ENCODE results near the gene ZDHHC7. TPM values are rescaled to one million over a fixed set of nuclear protein-coding genes. Genes with fewer than 3 reads are reported as not detected.

The ZDHHC7 gene
- total and polyA plus RNA-seq, 9 of the 15 experiments (the other 6 are each of a cell fraction or from before 2014, with no cell fraction given) = 1.7 to 49.7 (median 37.4) TPM

DNA sequence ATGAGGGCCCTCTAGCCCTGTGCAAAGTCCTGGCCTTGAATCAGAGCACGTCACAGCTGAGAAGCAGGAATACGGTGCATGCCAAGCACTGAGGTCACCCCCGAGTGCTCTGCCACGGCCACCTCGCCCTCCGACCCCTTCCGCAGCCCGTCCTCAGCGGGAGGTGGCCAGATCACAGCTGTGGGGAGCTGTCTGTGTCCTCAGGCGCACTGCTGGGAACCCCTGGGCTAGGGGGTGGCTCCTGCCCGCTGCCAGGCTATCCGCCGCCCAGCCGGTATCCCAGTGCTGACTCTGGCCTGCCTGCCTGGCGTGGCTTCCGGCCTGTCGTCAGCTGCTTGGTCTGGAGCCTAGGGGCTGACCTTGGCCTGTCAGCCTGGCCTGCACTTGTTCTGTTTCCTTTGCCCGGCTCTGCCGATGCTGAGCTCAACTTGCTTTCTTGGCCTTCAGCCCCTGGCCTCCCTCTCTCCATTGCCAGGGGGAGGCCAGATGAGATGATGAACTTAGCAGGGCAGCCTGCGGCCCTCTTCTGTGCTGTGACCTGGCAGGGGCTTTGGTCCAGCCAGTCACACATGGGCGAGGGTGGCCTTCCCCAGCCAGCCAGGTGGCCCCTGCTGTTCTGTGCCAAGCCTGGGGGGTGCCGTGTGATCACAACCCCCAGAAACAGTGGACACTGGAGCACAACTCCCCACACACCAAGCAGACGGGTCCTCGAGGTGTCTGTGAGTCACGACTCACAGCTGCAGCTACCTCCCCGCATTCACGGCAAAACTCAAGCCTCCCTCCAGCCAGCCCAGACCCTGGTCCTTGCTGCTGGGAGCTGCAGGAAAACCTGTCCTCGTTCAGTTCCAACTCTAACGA lies 77.3 kb downstream of the ZDHHC7 start:
- no TSS peak for BruUV-seq (replicated peaks)
- no peak overlapping the region for H3K4me3 ChIP-seq
- no peak for FAIRE-seq
- TF ChIP-seq ZBTB7A (IDR thresholded peaks at IDR 0.05; ENCODE audit: borderline replicate concordance, control insufficient read depth, low read depth, low read length) (no peak), ZNF76 (CRISPR knock-in tag; IDR thresholded peaks at IDR 0.05; ENCODE audit: borderline replicate concordance) (no peak), ARNT (IDR thresholded peaks at IDR 0.05) (no peak), LEF1 (IDR thresholded peaks at IDR 0.05) (no peak), ZNF184 (CRISPR knock-in tag; IDR thresholded peaks at IDR 0.05) (no peak), FOXJ3 (CRISPR knock-in tag; IDR thresholded peaks at IDR 0.05) (no peak)
- no peak for ATAC-seq
- no peak overlapping the region for H3K27ac ChIP-seq (ENCODE audit: extremely low read depth, low read depth, low read length)
- no peaks in the 10 kb centered on the region for H3K79me2 ChIP-seq (ENCODE audit: control insufficient read depth, insufficient read depth, low read length)
- peaks cover 3 to 28% of the 10 kb centered on the region in 2 experiments; a peak in 3 of 5 replicates for H3K4me1 ChIP-seq (replicated peaks in 1 of 2; ENCODE audit: control insufficient read depth in 2 of 2, insufficient read depth in 2 of 2, low read length in 2 of 2)
- peaks cover 6% of the 10 kb centered on the region for H3K9me1 ChIP-seq (ENCODE audit: control insufficient read depth, insufficient read depth, low read length)
- in situ Hi-C loops (cut with MboI) = no loop called here
- no peak overlapping the region for H2AFZ ChIP-seq (ENCODE audit: low read depth, low read length)
- WGBS (ENCODE audit: insufficient coverage, low coverage, missing lambda C conversion rate) = 30% methylated on average over 28 of the region's 29 CpGs
- 0 out of 4 replicates have a peak overlapping the region, but pooled peaks of 1 of the 2 experiments have one; percentile 26 for H3K9ac ChIP-seq (ENCODE audit: insufficient read depth in 1 of 2, low read depth in 2 of 2, low read length in 2 of 2)
- POLR2A ChIA-PET = interaction anchor here (0.6 to 1.9 kb wide), 5 partner anchors 8 to 246 kb away, joined by 3 to 7 read pairs (median 4); no protein-coding TSS in a partner anchor
- H3K4me2 ChIP-seq (ENCODE audit: insufficient read depth, low read length) = no peak overlapping the region
- H4K20me1 ChIP-seq (replicated peaks; ENCODE audit: control insufficient read depth, insufficient read depth, low read length) = no peaks in the 10 kb centered on the region
- intact Hi-C loops (cut with micrococcal nuclease) = no loop called here
- CTCF ChIA-PET (ENCODE audit: low intra/inter-chr PET ratio) = no interaction called here
- no peaks in the 10 kb centered on the region for H3K9me3 ChIP-seq (replicated peaks; ENCODE audit: control insufficient read depth, insufficient read depth, low read depth, low read length)
- DNase-seq (ENCODE audit: extremely low read depth in 1 of 4, low spot score in 3 of 4) = peak in 1 of 4 experiments; percentile 9
- H3K27me3 ChIP-seq (ENCODE audit: control insufficient read depth in 2 of 2, insufficient read depth in 2 of 2, low read length in 2 of 2) = peaks cover 23 to 32% of the 10 kb centered on the region in 2 experiments; a peak in 4 of 5 replicates
- H3K36me3 ChIP-seq (ENCODE audit: control insufficient read depth, insufficient read depth, low read length) = no peaks in the 10 kb centered on the region

Measured in K562 (cell line).